HCT116 (cell line): Measurements from ENCODE around the gene ZNF516. TPM values are rescaled to one million over a fixed set of nuclear protein-coding genes. Genes with fewer than 3 reads are reported as not detected.

Source experiments
- ATAC-seq: fragments of 200-7000 bp; cut with Tn5 transposase; 2 replicates; pipeline ENCODE4 v1.9.1; 2020; ENCODE audit warnings: mild to moderate bottlenecking, moderate library complexity
- BruUV-seq: library from RNA; stranded (reverse); fragments of 400-500 nt; replicated peaks from 2 replicates; lab custom pipeline; 2021; lab: Mats Ljungman, UMichigan
- CTCF ChIA-PET: fragments of 300-600 bp; sonication (Branson Sonifier 250); formaldehyde crosslinking; loops from one replicate; lab custom pipeline; 2021; ENCODE audit warnings: antibody characterized with exemption; lab: Charles Lee
- POLR2A ChIA-PET: fragments of 300-600, 350-600 bp; sonication (Branson Sonifier 250); formaldehyde crosslinking; loops from one replicate; lab custom pipeline; 2021; ENCODE audit warnings: antibody characterized with exemption; lab: Charles Lee
- RAD21 ChIA-PET, 2 experiments: fragments of 300-600 bp; sonication (Branson Sonifier 250); formaldehyde crosslinking; loops; one replicate each; lab custom pipeline; 2023; ENCODE audit warnings: low total read pairs in 2 of 2; ENCODE audit not compliant: uncharacterized antibody in 2 of 2, unreplicated experiment in 2 of 2, low non-redundant PET in 1 of 2; lab: Charles Lee
- DNase-seq: peaks from one replicate; pipeline ENCODE4 v3.0.0-alpha.2; 2010; ENCODE audit warnings: low read depth, low spot score
- H2AFZ ChIP-seq: fragments of 200-600 bp; shearing (Covaris generic), sonication (generic); 2 replicates; pipeline ENCODE4 v1.6.1; 2017; ENCODE audit warnings: low read depth, mixed run types, mixed read lengths, antibody characterized with exemption, low read length; ENCODE audit not compliant: poor library complexity, severe bottlenecking
- H3K27ac ChIP-seq: 2 replicates; pipeline ENCODE4 v1.5.1; 2012; ENCODE audit warnings: low read depth, low read length
- H3K27me3 ChIP-seq: fragments of 200-600 bp; sonication (generic); 2 replicates; pipeline ENCODE4 v1.6.1; 2016; ENCODE audit warnings: mixed run types, low read length, mixed read lengths; ENCODE audit not compliant: insufficient read depth
- H3K36me3 ChIP-seq, 2 experiments: fragments of 200-500 bp in 1 of 2; fragments of 200-600 bp in 1 of 2; sonication (Bioruptor generic) in 1 of 2; sonication (generic) in 1 of 2; 2 replicates each; pipeline versions ENCODE4 v1.5.1 to v1.6.1; 2014 to 2016; ENCODE audit warnings: low read length in 2 of 2, inconsistent platforms in 1 of 2, mixed read lengths in 1 of 2, mixed run types in 1 of 2; ENCODE audit not compliant: insufficient read depth in 2 of 2, control insufficient read depth in 1 of 2
- H3K4me1 ChIP-seq, 2 experiments: fragments of 200-600 bp in 1 of 2; sonication (generic) in 1 of 2; 2 replicates each; pipeline versions ENCODE4 v1.5.1 to v1.6.1; 2012 to 2017; ENCODE audit warnings: low read length in 2 of 2, inconsistent platforms in 1 of 2, mild to moderate bottlenecking in 1 of 2, mixed read lengths in 1 of 2, mixed run types in 1 of 2, moderate library complexity in 1 of 2; ENCODE audit not compliant: insufficient read depth in 2 of 2, control insufficient read depth in 1 of 2
- H3K4me2 ChIP-seq: fragments of 200-600 bp; sonication (generic); 2 replicates; pipeline ENCODE4 v1.6.1; 2017; ENCODE audit warnings: mixed run types, low read length, mixed read lengths
- H3K4me3 ChIP-seq, 2 experiments: fragments of 200-600 bp in 1 of 2; sonication (generic) in 1 of 2; replicated peaks in 1 of 2; 2 replicates each; pipeline ENCODE4 v1.5.1; 2011 to 2016; ENCODE audit warnings: low read length in 2 of 2, control low read depth in 1 of 2, low read depth in 1 of 2, mild to moderate bottlenecking in 1 of 2, mixed read lengths in 1 of 2, mixed run types in 1 of 2
- H3K79me2 ChIP-seq: fragments of 200-600 bp; sonication (generic); 2 replicates; pipeline ENCODE4 v1.6.1; 2017; ENCODE audit warnings: mild to moderate bottlenecking, mixed run types, low read length, moderate library complexity, mixed read lengths; ENCODE audit not compliant: insufficient read depth
- H3K9ac ChIP-seq: fragments of 200-600 bp; sonication (generic); 2 replicates; pipeline ENCODE4 v1.6.1; 2016; ENCODE audit warnings: low read length, mixed read lengths
- H3K9me2 ChIP-seq: fragments of 200-600 bp; sonication (generic), shearing (Covaris generic); 2 replicates; pipeline ENCODE4 v1.6.1; 2017; ENCODE audit warnings: mixed run types, mild to moderate bottlenecking, moderate library complexity; ENCODE audit not compliant: insufficient read depth
- H3K9me3 ChIP-seq, 2 experiments: fragments of 200-500 bp in 1 of 2; fragments of 200-600 bp in 1 of 2; sonication (Bioruptor generic) in 1 of 2; sonication (generic) in 1 of 2; 2 replicates each; pipeline ENCODE4 v1.6.1; 2014 to 2017; ENCODE audit warnings: low read length in 2 of 2, mixed read lengths in 2 of 2, inconsistent platforms in 1 of 2, low read depth in 1 of 2, mild to moderate bottlenecking in 1 of 2, mixed run types in 1 of 2, moderate library complexity in 1 of 2; ENCODE audit not compliant: control insufficient read depth in 1 of 2, insufficient read depth in 1 of 2
- H4K20me1 ChIP-seq: fragments of 200-600 bp; sonication (generic), shearing (Covaris generic); 2 replicates; pipeline ENCODE4 v1.6.1; 2017; ENCODE audit warnings: mixed run types, mild to moderate bottlenecking, moderate library complexity; ENCODE audit not compliant: insufficient read depth
- CEBPB ChIP-seq: IDR thresholded peaks from 2 replicates; pipeline ENCODE4 v1.6.1; 2012; ENCODE audit warnings: low read depth
- EZH2phosphoT487 ChIP-seq: fragments of 200-600 bp; IDR thresholded peaks from 2 replicates; pipeline ENCODE4 v1.6.1; 2018; ENCODE audit warnings: antibody characterized with exemption, borderline replicate concordance
- JUND ChIP-seq: IDR thresholded peaks from 2 replicates; pipeline ENCODE4 v1.6.1; 2012
- RAD21 ChIP-seq: IDR thresholded peaks from 2 replicates; pipeline ENCODE4 v1.6.1; 2012; ENCODE audit warnings: low read depth, mild to moderate bottlenecking
- TCF7L2 ChIP-seq: IDR thresholded peaks from 2 replicates; pipeline ENCODE4 v1.7.0; 2011; ENCODE audit warnings: borderline replicate concordance, inconsistent platforms; ENCODE audit not compliant: insufficient read depth, insufficient read length; ENCODE audit errors: extremely low read depth
- YY1 ChIP-seq: IDR thresholded peaks from 2 replicates; pipeline ENCODE4 v1.6.1; 2011; ENCODE audit warnings: low read length, low read depth, moderate library complexity, mild to moderate bottlenecking; ENCODE audit not compliant: insufficient replicate concordance; ENCODE audit errors: extremely low read depth
- ZFX ChIP-seq: fragments of 450-650 bp; IDR thresholded peaks from 2 replicates; pipeline ENCODE4 v1.6.1; 2017
- ZNF274 ChIP-seq: fragments of 200-500 bp; sonication (Bioruptor generic); IDR thresholded peaks from 2 replicates; pipeline ENCODE4 v1.6.1; 2014; ENCODE audit warnings: mild to moderate bottlenecking, low read depth, low read length, inconsistent platforms
- intact Hi-C: fragments of 100-400 bp; cut with micrococcal nuclease; formaldehyde crosslinking; loops from 2 replicates; pipeline ENCODE4 v1.10.0; 2022
- total RNA-seq: library from RNA; stranded (reverse); gene quantifications from one replicate; pipeline ENCODE4 v1.2.1, GENCODE V29; 2021; ENCODE audit not compliant: unreplicated experiment
- TF ChIP-seq, protein P1 (sequence below): IDR thresholded peaks from 2 replicates; pipeline ENCODE4 v1.6.1; 2012; ENCODE audit warnings: low read depth

The ZNF516 gene
- total RNA-seq, 1 experiment from 2014 or later, result 32.0 TPM

DNA sequence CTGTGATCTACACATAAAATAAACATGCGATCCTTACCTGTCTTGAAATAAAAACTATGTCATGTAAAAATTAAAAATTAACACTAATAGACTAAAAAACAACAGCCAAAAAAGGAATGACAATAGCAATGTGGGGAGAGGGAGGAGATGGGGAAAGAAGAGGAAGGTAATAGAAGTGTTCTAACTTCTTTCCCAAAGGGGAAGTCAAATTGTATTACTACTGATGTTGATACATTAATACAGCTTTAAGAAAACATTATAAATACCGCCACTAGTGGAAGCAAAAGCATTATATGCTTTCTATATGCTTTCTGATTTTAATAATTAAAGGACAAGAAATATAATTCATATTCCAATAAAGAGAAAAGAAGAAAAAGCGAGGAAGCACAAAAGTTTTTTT lies 22.2 kb downstream of the ZNF516 start (continued):
- TF ChIP-seq, protein P1, sequence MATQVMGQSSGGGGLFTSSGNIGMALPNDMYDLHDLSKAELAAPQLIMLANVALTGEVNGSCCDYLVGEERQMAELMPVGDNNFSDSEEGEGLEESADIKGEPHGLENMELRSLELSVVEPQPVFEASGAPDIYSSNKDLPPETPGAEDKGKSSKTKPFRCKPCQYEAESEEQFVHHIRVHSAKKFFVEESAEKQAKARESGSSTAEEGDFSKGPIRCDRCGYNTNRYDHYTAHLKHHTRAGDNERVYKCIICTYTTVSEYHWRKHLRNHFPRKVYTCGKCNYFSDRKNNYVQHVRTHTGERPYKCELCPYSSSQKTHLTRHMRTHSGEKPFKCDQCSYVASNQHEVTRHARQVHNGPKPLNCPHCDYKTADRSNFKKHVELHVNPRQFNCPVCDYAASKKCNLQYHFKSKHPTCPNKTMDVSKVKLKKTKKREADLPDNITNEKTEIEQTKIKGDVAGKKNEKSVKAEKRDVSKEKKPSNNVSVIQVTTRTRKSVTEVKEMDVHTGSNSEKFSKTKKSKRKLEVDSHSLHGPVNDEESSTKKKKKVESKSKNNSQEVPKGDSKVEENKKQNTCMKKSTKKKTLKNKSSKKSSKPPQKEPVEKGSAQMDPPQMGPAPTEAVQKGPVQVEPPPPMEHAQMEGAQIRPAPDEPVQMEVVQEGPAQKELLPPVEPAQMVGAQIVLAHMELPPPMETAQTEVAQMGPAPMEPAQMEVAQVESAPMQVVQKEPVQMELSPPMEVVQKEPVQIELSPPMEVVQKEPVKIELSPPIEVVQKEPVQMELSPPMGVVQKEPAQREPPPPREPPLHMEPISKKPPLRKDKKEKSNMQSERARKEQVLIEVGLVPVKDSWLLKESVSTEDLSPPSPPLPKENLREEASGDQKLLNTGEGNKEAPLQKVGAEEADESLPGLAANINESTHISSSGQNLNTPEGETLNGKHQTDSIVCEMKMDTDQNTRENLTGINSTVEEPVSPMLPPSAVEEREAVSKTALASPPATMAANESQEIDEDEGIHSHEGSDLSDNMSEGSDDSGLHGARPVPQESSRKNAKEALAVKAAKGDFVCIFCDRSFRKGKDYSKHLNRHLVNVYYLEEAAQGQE, result no peak
- no peak for TF ChIP-seq YY1
- no peak for TF ChIP-seq ZNF274
- no peak for TF ChIP-seq JUND
- no peak for TF ChIP-seq CEBPB
- no peak for TF ChIP-seq TCF7L2
- no peak for TF ChIP-seq RAD21

DNA sequence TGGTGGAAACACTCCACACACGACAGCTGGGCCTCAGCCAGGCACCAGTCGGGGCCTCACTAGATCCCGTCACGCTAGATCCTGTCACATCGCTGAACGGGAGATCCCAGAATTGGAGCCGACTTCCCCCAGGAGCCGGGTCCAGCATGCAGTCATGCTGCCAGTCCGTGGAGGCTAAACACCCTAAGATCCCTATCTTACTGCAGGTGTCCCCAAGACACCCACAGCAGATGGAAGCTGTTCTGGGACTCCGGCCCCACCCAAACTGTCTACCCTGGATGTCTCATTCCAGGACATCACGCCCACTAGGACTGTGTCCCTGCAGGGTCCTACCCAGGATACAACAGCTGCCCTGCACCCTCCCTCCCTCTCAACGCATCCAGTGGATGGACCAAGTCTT lies 23.4 kb downstream of the ZNF516 start:
- BruUV-seq, result no TSS peak
- Histone ChIP-seq H3K79me2 (peaks cover 52% of the 10 kb centered on the region), H2AFZ (no peak overlapping the region), H3K9me3 (no peaks in the 10 kb centered on the region), H3K9ac (no peak overlapping the region), H3K4me2 (no peak overlapping the region), H4K20me1 (no peaks in the 10 kb centered on the region), H3K4me1 (peaks cover 1 to 8% of the 10 kb centered on the region in 2 experiments; a peak in 3 of 4 replicates), H3K36me3 (no peaks in the 10 kb centered on the region), H3K27ac (no peak overlapping the region), H3K4me3 (no peak overlapping the region), H3K27me3 (no peaks in the 10 kb centered on the region), H3K9me2 (no peaks in the 10 kb centered on the region)
- ChIA-PET CTCF (no interaction called here), RAD21 (no interaction called here), POLR2A (no interaction called here)
- no peak for ATAC-seq
- TF ChIP-seq ZNF274, result no peak
- TF ChIP-seq ZFX, result no peak
- TF ChIP-seq EZH2phosphoT487, result no peak
- intact Hi-C loops, result no loop called here
- DNase-seq, result no peak
